Thoracic aorta endothelial cell (primary cell): Measurements from ENCODE around the gene GSS. TPM values are rescaled to one million over a fixed set of nuclear protein-coding genes. Genes with fewer than 3 reads are reported as not detected.

ENCODE experiments used
- small RNA-seq: library from RNA; depleted of rRNA; stranded (forward); fragments of <200 nt; gene quantifications from one replicate; pipeline ENCODE3, GENCODE V24; 2012
- total RNA-seq: library from RNA; depleted of rRNA; stranded (reverse); fragments of >200 nt; gene quantifications from 2 replicates; pipeline ENCODE4 v1.2.3, GENCODE V29; 2012

Gene GSS
- total RNA-seq, result 42.0 and 47.2 TPM in 2 replicates

DNA sequence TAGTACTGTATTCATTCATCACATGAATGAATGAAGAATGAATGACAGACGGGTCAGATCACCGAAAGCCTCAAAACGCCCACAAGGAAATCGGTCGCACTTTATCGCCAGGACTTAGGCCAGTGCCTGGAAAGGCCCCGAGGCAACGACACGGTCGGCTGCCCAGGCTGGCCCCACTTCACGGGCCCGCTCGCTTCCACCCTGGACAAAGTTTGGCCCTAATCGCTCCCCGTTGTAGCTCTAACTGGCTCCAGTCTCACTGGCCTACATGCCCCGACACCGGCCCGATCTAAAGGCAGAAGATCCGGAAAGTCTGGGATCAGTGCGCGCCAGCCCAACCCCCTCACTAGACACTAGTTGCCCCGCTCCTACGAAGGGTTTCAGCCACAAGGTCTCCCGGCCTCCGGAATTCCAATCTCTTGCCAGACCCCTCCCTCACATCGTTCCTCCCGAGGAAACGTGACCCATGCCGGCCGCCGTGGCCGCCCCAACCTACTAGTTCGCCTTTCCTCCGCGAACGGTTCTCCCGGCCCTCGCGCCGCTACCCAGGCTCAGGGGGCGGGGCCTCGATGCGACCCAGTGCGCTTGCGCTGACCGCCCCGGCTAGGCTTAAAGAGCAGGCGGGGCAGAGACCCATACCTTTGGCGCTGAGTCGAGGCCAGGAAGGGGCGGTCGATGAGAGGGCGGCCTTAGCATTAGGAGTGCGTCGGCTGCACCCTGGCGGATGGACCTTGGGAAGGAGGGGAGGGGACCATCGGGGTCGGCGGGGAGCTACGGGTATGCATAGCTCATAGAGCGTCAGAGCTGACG is at the start of gene GSS, which contains the start of gene MYH7B:
Gene GSS (minus strand): TSS at position 576 of the 810 bp plus-strand sequence. CDS start 3,954 bp downstream, outside the sequence.
Gene MYH7B (plus strand): TSS at position 638 of the 810 bp plus-strand sequence. CDS start 22,138 bp downstream, outside the sequence.

Small RNA genes lying within 50 kb of the gene (small RNA-seq; reads per million reads assigned to genes)
- not detected for gene MIR499A

Other genes with a start within 250 kb of the GSS start
- 11.3 and 15.7 TPM in 2 replicates for gene NCOA6, start 130.2 kb downstream of the GSS start, total RNA-seq
- 1.0 and 1.6 TPM in 2 replicates for gene GGT7, start 83.0 kb downstream of the GSS start, total RNA-seq
- 36.8 and 55.2 TPM in 2 replicates for gene ACSS2, start 79.2 kb downstream of the GSS start, total RNA-seq
- gene MYH7B, start 62 bp upstream of the GSS start, total RNA-seq, result under 0.01 TPM in 1 of 2 replicates, not detected in the other
- gene TRPC4AP, start 137.0 kb upstream of the GSS start, total RNA-seq, result 101 and 107 TPM in 2 replicates
- 36.6 and 43.8 TPM in 2 replicates for gene EDEM2, start 191.5 kb upstream of the GSS start, total RNA-seq
- 337 and 415 TPM in 2 replicates for gene PROCR, start 216.3 kb upstream of the GSS start, total RNA-seq